ENCODE results near the gene ATF3. TPM values are rescaled to one million over a fixed set of nuclear protein-coding genes. Genes with fewer than 3 reads are reported as not detected.

ATF3 gene
- total RNA-seq, 2 donors from 2014 or later, result 52.5 to 58.2 TPM

DNA sequence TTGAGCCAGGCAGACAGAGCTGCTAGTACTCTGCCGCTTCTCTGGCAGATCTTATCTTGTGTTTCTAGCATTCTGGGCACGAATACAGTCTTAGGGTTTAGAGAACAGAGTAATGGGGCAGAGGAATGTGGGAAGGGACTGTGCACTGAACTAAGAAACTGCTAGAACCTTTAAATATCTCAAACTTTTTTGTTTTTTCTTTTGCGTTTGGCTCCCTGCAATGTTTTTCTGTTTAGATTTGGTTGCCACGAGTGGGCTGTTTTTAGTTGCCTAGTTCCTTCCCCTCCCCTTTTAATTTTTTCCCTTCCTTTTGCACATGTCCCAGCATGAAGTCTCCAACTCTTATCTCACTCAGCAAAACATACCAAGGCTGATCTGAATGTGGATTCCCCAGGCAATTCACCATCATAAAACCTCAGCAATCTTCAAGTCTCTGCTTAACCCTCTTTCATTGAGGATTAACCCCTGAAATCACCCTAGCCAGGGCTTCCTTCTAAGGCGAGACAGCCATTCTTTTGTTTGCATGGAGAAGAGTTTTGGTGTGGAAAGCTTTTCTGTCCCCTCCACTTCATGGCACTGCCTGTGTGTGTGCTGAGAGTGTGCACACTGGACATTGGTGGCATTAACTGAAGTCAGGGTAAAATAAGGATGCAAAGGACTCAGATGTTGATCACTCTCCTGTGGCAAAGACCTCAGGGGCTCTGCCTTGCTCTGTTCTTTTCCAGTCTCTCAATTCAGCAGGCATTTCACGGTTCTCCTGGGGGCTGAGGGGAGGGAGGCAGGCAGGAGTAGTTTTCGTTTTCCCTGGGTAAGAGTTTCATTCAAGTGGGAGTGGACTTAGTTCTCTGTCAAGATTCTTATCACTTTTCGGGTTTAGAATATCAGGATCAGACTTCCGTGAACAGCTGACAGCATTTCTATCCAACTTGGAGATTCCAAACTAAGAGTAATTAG, 2.8 kb upstream of the ATF3 start:
- ATAC-seq (no peak), DNase-seq (peak in 1 of 2 donors; percentile 11)

DNA sequence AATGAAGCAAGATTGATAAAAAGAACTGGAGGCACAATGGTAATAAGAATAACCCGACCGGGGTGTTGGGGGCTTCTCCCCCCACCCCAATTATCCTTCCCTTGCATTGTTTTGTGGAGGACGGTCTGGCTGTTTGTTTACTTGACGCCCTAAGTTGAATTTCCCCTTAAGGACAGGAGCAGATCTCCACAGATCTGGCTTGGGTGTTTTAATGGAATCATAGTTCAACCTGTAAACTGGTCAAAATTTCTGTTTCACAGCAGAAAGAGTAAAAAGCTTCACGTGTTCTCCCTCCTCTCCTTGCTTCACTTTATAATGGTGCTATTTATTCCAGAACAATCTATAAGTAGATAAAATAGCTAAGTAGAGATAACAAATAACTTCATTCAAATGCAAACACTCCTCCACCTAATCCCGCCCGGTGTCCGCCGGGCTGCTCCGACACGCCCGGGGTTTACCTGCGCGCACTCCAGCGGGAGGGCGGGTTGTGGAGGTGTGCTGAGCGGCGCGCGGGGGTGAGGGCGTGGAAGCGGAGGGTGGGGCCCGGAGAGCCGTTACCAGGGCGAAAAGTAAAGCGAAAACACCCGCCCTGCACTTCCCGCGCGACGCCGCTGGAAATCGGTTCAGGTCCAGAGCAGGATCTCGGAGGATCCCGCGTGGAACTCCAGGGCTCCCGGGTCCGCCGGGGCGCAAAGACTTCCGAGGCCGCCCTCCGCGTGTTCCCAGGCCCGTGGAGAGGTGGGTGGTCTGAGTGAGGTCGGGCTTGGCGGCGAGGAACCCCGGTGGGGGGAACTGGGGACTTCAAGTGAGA, 2.0 kb upstream of the ATF3 start:
- intact Hi-C loops (cut with DNase I, micrococcal nuclease), result no loop called here
- DNase-seq, result peak; percentile 86 to 88
- peak; percentile 62 for ATAC-seq

More for the DNA sequence above, 2.8 kb upstream of the ATF3 start:
- intact Hi-C loops (cut with DNase I, micrococcal nuclease), result no loop called here

DNA sequence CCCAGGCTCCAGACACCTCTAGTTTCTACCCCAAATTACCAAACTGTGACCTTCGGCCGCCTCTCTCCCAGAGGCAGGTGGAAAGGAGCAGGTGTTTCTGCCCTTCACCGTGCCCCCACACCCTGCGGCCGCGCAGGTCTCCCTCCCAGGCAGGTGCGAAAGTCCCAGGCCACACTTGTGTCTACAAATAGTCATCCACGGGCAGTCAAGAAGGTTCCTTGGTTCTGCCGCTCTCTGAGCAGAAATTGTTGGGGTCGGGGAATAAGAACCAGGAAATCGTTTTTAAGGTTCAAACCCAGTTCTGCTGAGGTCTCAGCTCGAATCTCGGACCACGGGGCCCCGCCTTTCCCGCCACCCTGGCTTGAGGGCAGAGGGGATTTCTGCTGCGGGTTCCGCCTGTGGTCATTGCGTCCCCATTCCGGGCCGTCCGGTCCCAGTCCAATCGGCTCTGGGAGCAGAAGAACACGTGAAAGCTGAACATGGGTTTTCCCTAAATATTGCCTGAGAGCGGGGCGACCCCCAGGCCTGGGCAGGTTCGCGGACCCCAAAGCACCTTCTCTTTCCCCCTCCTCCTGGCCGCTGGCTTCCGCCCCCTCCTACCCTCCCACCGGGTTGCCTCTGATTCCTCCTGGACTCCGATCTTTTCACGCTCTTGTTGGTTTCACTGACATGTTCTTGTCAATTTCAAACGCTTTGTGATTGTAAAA, 1.2 kb upstream of the ATF3 start:
- intact Hi-C loops (cut with DNase I, micrococcal nuclease), result no loop called here
- peak; percentile 10 for ATAC-seq
- peak; percentile 47 to 48 for DNase-seq

DNA sequence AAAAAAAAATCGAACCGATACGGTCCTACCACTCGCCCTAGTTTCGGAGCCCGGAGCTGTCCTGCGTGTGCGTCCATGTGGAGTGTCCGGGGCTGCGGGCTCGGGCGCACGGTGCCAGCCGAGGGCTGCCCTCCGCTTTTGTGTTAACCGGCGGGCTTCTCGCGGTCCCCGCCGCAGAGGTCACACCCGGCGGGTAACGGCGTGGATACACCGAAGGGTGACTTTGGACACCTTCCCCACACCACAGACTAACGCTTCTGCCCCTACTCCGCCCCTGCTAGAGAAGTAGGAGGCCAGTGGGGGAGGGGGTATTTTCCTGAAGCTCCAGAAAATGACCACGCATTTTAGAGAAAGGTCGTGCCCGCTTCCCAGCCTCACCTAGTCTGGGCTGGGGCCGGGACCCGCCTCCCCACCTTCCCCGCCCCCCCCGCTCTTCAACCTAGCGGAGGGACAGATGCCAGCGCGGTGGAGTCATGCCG, 609 bp upstream of the ATF3 start:
- DNase-seq, result no peak
- peak; percentile 6 for ATAC-seq
- intact Hi-C loops (cut with DNase I, micrococcal nuclease), result no loop called here

DNA sequence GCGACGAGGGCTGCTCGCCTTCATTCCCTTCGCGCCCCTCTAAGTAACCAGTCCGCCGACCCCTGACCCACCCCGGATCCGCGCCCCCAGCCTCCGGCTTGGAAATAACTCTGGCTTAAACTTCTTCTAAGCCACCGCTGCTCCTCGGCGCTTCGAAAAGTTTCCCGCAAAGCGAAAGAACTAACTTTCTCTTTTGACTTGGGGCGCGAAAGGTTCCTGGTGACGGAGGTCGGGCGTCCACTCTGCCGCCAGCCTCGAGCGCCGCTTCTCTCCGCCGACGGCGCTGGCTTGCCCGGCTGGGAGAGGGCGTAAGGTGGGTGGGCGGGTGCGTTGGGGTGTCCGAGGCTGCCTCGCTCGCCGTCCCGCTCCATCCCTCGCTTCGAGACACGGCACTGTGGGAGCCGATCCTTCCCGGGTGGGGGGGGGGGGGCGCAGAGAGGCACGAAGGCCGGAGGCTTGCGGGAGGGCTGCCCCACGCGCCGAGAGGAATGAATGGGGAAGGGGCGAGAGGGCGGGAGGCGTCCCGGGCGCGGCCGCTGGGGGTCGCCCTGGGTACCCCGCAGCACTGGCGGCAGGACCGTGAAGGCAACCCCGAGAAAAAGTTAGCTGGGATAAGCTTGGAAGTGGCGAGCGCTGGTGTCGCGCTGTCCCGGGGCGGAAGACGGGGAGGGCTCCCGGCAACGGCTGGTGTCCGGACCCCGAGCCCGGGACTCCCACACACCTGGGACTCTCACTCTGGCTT, 569 bp downstream of the ATF3 start:
- intact Hi-C loops (cut with DNase I, micrococcal nuclease), result no loop called here
- DNase-seq, result peak; percentile 52 to 65
- peak; percentile 36 for ATAC-seq

DNA sequence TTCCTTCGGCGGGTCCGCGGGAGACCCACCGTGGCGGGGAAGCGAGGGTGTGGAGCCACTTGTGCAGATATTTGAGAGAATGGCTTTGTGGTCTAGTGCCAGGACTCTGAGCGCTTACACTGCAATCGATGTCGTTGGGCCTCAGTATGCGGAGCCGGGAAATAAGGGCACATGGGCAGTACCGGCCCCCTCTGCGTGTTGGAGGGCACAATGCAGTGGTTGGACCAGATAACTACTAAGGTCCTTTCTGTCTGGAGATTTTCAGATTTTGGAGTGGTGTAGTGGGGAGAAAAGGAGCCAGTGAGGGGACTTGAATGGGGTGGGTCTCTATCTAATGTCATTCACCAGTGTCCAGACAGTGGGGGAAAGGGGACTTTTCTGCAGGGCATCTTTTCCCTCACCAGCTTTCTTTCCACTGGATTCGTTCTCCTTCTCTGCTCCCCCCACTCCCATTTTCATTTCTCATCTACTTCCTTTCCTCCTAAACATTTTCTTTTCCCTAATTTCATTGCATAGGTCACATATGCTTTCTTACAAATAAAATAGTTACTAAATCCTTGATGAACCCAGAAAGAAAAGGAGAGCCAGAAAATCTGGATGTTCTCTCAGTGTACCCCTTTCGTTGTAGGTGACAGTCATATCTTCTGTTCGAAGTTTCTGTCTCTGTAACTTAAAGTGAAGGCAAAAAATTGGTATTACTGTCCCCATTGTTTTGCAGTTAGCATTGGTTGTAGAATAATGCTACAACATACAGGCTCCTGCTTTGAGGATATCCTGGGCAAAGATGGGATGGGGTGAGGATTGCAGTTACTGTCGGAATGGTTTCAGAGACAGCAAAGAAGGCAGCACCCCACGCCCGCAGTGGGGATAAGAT, 1.4 kb downstream of the ATF3 start:
- ATAC-seq, result no peak
- intact Hi-C loops (cut with DNase I, micrococcal nuclease), result no loop called here
- no peak for DNase-seq

DNA sequence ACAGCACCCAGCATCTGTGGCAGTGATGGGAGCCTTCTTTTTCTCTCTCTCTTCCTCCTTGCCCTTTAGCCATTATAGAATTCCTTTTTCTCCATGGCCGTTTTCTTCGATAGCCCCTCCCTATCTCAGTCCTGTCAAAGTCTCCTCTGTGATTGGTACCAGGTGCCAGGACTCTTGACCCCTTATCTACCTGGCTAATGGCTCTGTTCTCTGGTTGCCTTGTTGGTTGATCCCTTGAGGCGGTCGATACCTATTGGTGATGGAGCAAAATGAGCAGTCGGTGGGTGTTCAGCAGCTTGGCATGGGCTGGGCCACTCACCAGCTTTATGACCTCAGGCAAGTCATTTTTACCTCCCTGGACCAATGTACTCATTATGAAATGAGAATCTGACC, 2.0 kb downstream of the ATF3 start:
- ATAC-seq, result no peak
- DNase-seq, result no peak
- intact Hi-C loops (cut with DNase I, micrococcal nuclease), result no loop called here

DNA sequence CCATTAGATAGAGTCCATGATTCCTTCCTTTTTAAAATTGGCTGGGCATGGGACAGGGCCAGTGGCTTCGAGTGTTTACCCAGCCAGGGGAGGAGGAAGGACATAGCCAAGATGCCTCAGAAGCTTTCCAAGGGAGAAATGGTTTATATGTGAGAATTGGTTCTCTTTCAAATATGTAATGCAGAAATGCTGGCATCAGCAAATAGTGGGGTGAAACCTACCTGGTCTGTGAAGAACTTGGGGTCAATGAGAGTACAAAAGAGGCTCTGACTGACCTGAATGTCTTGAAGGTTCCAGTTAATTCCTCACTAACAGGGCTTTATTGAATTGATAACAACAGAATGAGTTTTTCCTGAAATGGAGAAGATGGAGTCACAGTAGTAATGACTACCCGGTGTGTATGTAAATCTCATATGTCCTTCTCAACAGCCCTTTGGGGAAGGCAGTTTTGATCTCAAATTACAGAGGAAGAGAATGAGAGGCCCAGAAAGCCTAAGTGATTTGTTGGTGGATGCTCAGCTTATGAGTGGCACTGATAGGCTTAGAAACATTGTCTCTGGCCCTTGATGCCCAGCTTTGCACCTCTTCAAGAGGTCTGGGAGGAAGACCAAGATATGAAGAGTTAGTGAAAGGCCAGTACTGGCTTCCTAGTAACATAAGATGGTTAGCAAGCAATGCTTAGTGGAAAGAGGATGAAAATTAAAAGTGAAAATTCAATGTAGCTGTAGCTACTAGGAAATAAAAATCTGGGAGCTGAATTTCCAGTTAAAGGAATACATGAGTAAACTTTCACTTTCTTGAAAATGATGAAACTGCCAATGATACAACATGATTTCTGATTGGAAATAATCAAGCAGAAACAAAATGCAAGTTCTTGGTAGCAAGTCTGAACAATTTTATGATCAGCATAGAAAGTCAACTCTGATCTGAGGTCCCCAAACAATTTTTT, 2.7 kb downstream of the ATF3 start:
- intact Hi-C loops (cut with DNase I, micrococcal nuclease), result no loop called here
- ATAC-seq, result no peak
- DNase-seq, result no peak

DNA sequence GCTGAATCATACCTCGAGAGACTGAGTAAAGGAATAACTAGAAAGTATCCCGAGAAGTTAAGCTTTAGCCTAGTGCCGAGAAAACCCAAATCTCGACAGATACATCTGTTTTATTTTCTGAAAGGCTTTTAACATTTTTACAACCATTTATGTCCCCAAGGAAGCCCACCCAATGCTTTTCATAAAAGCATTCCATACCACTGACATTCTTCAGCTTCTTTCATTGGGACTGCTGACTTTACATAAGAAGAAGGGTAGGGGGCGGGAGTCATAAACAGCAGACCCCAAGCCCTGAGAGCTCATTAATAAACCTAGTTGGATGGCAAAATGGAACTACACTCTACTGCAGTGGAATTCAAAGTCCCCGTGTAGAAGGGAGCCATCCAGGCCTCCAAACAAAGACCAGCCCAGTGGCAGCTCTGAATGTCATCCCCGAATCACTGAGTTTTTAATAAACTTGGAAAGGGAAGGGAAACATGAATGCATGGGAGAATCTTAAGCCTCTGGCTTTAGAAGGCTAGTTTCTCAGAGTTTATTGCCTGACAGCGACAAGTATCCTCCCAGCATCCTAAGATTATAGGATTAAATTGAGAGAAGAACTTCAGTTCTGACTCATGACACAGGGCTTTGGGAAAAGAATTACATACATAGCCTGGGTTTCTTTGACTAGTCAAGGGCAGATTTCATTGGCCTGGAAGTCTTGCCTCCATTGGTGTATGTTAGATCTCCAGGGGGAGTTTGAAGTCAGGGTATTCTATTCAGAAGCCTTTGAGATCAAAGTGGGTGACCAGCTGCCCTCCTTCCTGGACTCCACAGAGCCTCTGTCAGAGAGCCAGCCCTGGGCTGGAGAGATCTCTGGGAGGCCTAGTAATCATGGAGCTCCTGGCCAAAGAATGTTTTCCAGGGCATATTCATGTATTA, 3.7 kb downstream of the ATF3 start:
- ATAC-seq (no peak), DNase-seq (no peak)
- intact Hi-C loops (cut with DNase I, micrococcal nuclease), result no loop called here

DNA sequence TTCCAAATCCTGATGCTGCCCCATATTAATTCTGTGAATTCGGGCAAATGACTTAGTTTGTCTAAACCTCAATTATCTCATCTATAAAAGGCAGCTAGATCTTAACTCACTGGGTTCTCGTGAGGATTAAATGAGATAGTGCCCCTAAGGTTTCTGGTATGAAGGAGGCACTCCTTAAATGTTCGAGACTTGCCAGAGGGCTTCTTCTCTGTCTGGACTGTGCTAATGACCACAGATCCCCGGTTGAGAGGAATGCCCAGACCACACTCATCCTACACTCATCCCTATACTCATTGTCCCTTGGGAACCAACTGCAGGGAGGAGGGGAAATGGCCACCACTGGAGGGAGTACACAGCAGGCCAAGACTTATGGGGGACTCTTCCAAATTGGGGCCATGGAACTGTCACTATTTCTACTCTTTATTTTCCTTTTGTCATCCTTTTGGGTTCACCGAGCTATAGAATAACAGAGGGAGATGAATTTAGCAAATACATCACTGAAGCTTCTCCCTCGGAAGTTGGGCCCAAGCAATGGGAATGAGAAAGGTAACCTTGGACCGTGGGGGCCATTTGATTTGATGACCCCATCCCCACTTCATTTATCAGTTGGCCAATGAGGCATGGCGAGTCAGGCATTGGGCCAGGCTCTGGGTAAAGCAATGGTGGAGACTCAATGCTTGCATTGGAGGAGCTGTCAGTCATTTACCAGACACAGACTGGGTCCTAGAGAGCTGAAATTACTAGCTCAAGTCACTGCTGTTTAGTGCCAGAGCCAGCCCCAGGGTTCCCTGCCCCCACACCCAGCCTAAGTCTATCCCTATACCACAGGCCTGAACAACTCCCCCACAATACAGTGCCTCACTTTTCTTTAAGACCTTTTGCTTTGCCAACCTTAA, 5.1 kb downstream of the ATF3 start:
- intact Hi-C loops (cut with DNase I, micrococcal nuclease), result no loop called here
- no peak for ATAC-seq
- no peak for DNase-seq

DNA sequence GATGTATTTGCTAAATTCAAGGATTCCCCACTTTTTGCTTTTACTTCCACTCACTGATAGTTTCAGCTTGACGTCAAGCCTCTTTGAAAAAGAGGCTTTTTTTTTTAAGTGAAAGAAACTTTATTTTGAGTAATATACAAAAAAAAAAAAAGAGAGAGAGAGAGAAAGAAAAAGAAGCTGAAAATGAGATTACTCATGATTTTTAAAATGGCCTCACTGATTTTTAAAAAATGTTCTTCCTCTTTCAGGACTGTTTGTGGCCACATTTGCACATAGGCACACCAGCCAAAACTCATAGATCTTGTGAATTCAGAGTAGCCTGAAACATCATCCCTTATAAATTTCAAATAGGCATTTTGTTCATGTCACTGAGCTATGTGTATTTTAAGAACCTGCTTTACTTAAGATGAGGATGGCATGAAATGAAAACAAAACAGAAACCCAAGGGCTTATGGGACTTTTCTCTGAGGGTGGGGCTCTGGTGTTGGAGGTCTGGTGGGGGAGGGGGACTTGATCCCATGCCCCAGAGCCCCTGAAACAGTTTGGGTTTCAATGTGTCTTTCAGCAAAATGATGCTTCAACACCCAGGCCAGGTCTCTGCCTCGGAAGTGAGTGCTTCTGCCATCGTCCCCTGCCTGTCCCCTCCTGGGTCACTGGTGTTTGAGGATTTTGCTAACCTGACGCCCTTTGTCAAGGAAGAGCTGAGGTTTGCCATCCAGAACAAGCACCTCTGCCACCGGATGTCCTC, 6.1 kb downstream of the ATF3 start:
- intact Hi-C loops (cut with DNase I, micrococcal nuclease), result no loop called here
- DNase-seq, result no peak
- no peak for ATAC-seq

DNA sequence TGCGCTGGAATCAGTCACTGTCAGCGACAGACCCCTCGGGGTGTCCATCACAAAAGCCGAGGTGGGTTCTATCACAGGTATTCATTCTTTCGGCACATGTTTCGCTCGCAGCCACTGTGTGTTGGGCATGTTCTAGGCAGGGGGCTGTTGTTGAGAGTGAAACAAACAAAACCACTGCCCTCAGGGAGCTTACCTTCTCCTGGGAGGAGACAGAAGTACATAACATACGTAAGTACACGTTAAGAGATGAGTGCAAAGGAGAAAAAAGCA, 6.6 kb downstream of the ATF3 start:
- DNase-seq, result no peak
- ATAC-seq, result no peak
- intact Hi-C loops (cut with DNase I, micrococcal nuclease), result no loop called here

DNA sequence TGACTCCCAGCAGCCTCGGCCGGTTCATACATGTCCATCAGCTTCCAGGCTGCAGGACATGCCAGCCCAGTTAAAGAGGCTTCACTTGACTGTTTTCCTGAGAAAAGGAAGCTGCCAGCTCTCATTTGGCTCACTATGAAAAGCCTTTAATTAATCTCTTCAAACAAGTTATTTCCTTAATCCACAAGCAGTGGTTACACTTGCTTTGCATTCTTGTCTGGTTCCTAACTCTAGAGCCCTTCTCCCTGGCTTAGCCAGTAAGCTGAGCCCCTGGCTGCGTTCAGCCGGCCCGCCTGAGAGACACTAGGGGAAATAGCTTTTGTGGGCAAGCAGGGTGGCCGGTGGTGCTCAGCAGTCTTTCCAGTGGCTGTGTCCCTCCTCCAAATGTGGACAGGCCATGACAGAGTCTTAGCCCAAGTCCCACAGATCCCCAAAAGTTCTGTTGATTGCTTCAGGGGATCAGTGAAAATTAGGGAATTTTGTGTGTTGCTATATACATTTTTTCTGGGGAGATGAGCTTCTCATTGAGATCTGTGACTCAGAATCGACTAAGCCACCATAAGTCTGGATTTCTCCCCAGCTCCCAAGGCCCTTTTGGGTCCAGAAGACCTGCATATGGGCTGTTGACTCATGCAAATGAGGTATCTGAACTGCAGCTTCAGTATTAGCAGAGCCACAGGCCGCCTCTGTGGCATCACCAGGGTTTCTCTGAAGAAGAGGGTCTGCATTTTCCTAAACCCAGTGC, 10.1 kb downstream of the ATF3 start:
- no peak for DNase-seq
- intact Hi-C loops (cut with DNase I, micrococcal nuclease), result no loop called here
- no peak for ATAC-seq

DNA sequence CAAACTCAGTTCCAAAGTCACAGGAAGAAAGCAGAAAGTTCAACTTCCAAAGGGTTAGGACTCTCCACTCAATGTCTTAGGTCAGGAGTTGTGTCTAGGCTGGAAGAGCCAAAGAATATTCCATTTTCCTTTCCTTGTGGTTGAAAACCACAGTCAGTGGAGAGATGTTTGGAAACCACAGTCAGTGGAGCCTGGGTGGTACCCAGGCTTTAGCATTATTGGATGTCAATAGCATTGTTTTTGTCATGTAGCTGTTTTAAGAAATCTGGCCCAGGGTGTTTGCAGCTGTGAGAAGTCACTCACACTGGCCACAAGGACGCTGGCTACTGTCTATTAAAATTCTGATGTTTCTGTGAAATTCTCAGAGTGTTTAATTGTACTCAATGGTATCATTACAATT, 11.7 kb downstream of the ATF3 start:
- DNase-seq (no peak), ATAC-seq (no peak)
- intact Hi-C loops (cut with DNase I, micrococcal nuclease), result no loop called here
